ENCODE data around the gene OTOR.

GRCh38 chr20:16777126-16777525, 29.0 kb downstream of the OTOR start:
- TF ChIP-seq CTCF (IDR thresholded peaks at IDR 0.05) (no peak), POLR2A (IDR thresholded peaks at IDR 0.05) (no peak)

Data from lower leg skin (tissue), 3 donors.